Activated naive CD4-positive, alpha-beta T cell treated with anti-CD3 and anti-CD28 coated beads, Interleukin-2, amount 50 U/mL, for 24 hours (primary cell): Measurements from ENCODE around the gene ITGA7.

Experiments used
- H3K27ac Mint-ChIP-seq: one replicate; pipeline ENCODE4 v1.8.0; 2021; ENCODE audit warnings: mild to moderate bottlenecking, mixed read lengths
- H3K27me3 Mint-ChIP-seq: one replicate; pipeline ENCODE4 v1.8.0; 2021; ENCODE audit warnings: mixed read lengths
- H3K36me3 Mint-ChIP-seq: one replicate; pipeline ENCODE4 v1.8.0; 2021; ENCODE audit warnings: mixed read lengths
- H3K4me1 Mint-ChIP-seq: one replicate; pipeline ENCODE4 v1.8.0; 2021; ENCODE audit warnings: mixed read lengths
- H3K4me3 Mint-ChIP-seq: one replicate; pipeline ENCODE4 v1.8.0; 2021; ENCODE audit warnings: mild to moderate bottlenecking, mixed read lengths
- H3K9me3 Mint-ChIP-seq: one replicate; pipeline ENCODE4 v1.8.0; 2021; ENCODE audit warnings: mixed read lengths

Gene ITGA7, protein sequence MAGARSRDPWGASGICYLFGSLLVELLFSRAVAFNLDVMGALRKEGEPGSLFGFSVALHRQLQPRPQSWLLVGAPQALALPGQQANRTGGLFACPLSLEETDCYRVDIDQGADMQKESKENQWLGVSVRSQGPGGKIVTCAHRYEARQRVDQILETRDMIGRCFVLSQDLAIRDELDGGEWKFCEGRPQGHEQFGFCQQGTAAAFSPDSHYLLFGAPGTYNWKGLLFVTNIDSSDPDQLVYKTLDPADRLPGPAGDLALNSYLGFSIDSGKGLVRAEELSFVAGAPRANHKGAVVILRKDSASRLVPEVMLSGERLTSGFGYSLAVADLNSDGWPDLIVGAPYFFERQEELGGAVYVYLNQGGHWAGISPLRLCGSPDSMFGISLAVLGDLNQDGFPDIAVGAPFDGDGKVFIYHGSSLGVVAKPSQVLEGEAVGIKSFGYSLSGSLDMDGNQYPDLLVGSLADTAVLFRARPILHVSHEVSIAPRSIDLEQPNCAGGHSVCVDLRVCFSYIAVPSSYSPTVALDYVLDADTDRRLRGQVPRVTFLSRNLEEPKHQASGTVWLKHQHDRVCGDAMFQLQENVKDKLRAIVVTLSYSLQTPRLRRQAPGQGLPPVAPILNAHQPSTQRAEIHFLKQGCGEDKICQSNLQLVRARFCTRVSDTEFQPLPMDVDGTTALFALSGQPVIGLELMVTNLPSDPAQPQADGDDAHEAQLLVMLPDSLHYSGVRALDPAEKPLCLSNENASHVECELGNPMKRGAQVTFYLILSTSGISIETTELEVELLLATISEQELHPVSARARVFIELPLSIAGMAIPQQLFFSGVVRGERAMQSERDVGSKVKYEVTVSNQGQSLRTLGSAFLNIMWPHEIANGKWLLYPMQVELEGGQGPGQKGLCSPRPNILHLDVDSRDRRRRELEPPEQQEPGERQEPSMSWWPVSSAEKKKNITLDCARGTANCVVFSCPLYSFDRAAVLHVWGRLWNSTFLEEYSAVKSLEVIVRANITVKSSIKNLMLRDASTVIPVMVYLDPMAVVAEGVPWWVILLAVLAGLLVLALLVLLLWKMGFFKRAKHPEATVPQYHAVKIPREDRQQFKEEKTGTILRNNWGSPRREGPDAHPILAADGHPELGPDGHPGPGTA

GRCh38 chr12:55707841-55708694 lies at the start of gene ITGA7:
TSS of gene ITGA7 (minus strand) at chr12:55707904. CDS start at chr12:55707682, 222 bp downstream.
- peak within 1 kb of the TSS; percentile 81 for H3K4me3 Mint-ChIP-seq
- H3K27ac Mint-ChIP-seq = peak within 1 kb of the TSS; percentile 77
- peaks cover 12% of the 10 kb centered on the region for H3K27me3 Mint-ChIP-seq
- H3K36me3 Mint-ChIP-seq = no peaks in the 10 kb centered on the region
- H3K4me1 Mint-ChIP-seq = peaks cover 21% of the 10 kb centered on the region
- H3K9me3 Mint-ChIP-seq = no peaks in the 10 kb centered on the region

DNA sequence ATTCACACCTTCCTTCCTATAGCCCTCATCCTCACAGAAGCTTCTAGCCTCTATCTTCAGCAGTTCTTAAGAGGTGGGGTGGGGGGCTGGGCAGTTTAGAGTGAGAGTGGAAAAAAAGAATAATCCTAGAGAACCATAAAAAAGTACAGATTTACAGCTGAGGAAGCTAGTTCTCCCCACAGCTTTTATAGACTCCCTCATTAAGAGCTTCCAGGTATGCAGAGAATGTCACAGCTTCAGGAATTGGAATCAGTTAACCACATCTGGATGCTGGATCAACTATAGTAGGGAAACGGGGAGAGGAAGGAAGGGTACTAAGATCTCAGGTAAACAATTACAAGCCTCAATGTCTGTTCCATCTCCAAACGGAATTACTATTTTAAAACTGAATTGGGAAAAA lies 47.5 kb upstream of the ITGA7 start:
- H3K9me3 Mint-ChIP-seq = no peaks in the 10 kb centered on the region
- H3K27ac Mint-ChIP-seq = peak overlapping the region; percentile 82
- H3K4me3 Mint-ChIP-seq = no peak overlapping the region
- peaks cover 15% of the 10 kb centered on the region for H3K4me1 Mint-ChIP-seq
- no peaks in the 10 kb centered on the region for H3K27me3 Mint-ChIP-seq
- peaks cover 7% of the 10 kb centered on the region for H3K36me3 Mint-ChIP-seq

- H3K4me3 Mint-ChIP-seq = no peak overlapping the region
- no peaks in the 10 kb centered on the region for H3K27me3 Mint-ChIP-seq
- H3K27ac Mint-ChIP-seq = peak overlapping the region; percentile 56
- H3K4me1 Mint-ChIP-seq = peaks cover 23% of the 10 kb centered on the region
- no peaks in the 10 kb centered on the region for H3K9me3 Mint-ChIP-seq
- peaks cover 3% of the 10 kb centered on the region for H3K36me3 Mint-ChIP-seq
Observed at GRCh38 chr12:55748230-55748993, 40.7 kb upstream of the ITGA7 start.

DNA sequence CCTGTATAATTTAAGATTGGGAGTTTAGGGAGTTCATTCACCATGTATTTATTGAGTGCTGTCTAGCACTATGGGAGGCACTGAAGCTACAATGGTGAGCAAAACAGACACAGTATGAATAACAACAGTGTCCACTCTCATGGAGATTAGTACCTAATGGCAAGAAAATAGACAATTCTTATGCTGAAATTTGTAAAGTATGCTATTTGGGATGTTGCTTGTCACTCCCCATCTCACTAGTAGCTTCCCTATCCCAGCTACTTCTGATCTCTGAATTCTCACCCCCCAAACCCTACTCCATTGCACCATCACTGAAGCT lies 39.2 kb upstream of the ITGA7 start:
- peaks cover 3% of the 10 kb centered on the region for H3K36me3 Mint-ChIP-seq
- H3K4me3 Mint-ChIP-seq = no peak overlapping the region
- peaks cover 34% of the 10 kb centered on the region for H3K4me1 Mint-ChIP-seq
- no peaks in the 10 kb centered on the region for H3K9me3 Mint-ChIP-seq
- no peak overlapping the region for H3K27ac Mint-ChIP-seq
- no peaks in the 10 kb centered on the region for H3K27me3 Mint-ChIP-seq

GRCh38 chr12:55746174-55746912 lies 38.6 kb upstream of the ITGA7 start:
- Mint-ChIP-seq H3K9me3 (no peaks in the 10 kb centered on the region), H3K27me3 (no peaks in the 10 kb centered on the region), H3K27ac (peak overlapping the region; percentile 41), H3K4me1 (peaks cover 36% of the 10 kb centered on the region), H3K36me3 (peaks cover 3% of the 10 kb centered on the region), H3K4me3 (no peak overlapping the region)

DNA sequence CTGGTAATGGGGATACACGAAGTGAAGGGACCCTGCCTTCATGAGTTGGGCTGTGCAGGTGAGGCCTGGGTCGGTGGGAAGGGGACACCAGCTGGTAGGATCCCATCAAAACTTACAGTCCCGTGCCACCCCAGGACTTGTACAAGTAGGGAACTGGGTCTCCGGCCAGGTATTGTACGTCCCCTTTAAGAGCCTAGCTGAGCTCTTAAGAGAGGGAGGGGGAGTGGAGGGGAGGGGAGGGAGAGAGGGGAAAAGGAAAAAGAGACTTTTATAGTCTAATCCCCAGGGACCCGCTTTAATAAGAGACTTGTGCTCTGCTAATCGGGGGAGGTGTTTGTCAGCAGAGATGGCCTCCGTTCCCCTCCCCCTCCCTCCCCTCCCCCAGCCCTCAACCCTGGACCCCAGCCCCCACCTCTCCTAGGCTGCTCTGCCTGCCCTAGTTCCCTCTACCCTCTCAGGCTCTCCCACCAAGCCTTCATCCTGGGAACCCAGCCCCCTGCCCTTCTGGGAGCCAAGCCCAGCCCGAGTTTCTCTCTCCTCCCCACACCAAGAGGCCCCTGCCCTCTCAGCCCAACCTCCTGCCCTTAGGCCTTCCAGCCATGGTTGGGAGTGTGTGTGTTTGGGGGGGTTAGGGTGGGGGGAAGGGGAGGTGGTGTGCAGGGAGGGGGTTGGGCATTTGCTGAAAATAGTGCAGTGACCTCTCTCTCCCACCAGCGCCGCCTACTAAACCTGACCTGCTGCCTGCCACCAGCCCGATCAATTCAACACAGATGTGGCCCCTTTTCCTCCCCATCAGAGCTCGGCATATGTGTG lies 37.9 kb upstream of the ITGA7 start:
- Mint-ChIP-seq H3K9me3 (no peaks in the 10 kb centered on the region), H3K27ac (peak overlapping the region; percentile 10), H3K4me1 (peaks cover 36% of the 10 kb centered on the region), H3K4me3 (peak overlapping the region; percentile 23), H3K27me3 (no peaks in the 10 kb centered on the region), H3K36me3 (peaks cover 3% of the 10 kb centered on the region)

DNA sequence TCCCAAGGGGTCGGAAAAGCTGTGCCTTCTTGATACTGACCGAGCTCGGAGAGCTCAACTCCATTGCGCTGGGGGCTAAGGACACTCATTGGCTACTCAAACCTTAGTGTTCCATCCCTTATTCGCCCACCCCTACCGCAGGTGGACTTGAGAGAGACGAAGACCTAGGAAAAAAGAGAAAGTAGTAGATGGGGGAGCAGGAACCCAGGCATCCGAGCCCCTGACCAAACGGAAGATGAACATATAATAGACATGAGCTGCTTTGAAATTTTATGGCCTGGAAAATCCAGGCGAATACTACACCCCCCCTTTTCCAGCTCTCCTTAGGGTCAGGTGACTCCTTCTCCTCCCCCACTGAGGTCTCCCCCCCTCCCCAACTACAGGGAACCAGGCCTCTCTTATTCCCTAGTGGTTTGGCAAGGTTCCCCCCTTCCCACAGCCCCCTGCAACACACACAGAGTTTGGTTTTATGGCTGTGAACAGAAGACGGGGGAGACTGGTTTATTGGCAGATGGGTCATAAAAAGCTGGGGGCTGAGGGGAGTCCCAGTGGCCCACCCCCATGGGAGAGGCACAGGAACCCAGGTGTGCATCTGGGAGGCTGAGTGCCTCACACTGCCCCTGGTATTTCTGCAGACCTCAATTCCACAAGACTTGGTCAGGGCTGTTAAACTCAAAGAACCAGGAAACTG lies 36.8 kb upstream of the ITGA7 start:
- no peaks in the 10 kb centered on the region for H3K9me3 Mint-ChIP-seq
- H3K27ac Mint-ChIP-seq = peak overlapping the region; percentile 52
- no peaks in the 10 kb centered on the region for H3K27me3 Mint-ChIP-seq
- H3K4me1 Mint-ChIP-seq = peaks cover 36% of the 10 kb centered on the region
- H3K36me3 Mint-ChIP-seq = peaks cover 3% of the 10 kb centered on the region
- H3K4me3 Mint-ChIP-seq = peak overlapping the region; percentile 90

DNA sequence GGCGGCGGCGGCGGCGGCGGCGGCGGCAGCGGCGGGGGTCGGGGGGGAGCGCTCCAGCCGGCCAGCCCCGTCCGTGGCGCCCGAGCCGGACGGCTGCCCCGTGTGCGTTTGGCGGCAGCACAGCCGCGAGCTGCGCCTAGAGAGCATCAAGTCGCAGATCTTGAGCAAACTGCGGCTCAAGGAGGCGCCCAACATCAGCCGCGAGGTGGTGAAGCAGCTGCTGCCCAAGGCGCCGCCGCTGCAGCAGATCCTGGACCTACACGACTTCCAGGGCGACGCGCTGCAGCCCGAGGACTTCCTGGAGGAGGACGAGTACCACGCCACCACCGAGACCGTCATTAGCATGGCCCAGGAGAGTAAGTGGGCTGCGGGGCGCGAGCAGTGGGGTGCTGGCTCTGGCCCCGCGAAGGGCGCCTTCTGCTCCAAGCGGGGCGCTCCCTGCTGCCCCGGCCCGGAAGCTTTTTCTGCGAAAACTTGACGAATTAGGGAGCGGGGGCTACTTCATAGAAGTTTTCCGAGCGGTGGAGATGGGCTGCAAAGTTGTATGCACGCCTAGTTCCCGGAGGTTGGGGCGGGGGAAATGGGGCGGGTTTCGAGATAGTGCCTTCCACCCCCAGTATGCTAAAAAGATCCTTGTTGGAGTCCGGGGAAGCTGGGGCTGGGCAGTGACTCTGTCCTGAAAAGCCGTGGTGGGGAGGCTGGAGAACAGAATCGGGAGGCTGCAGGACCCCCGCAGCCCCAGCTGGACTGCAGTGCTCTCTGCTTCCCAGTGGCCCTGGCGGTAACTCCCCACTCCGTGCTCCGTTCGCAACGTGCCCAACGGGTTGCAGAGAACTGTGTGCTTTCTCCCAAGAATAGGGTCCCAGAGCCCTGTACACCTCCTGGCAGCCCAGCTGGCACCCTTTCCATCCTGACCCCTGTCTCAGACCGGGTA lies 36.0 kb upstream of the ITGA7 start:
- H3K9me3 Mint-ChIP-seq = no peaks in the 10 kb centered on the region
- peak overlapping the region; percentile 52 for H3K27ac Mint-ChIP-seq
- no peaks in the 10 kb centered on the region for H3K27me3 Mint-ChIP-seq
- no peaks in the 10 kb centered on the region for H3K36me3 Mint-ChIP-seq
- peak overlapping the region; percentile 90 for H3K4me3 Mint-ChIP-seq
- peaks cover 39% of the 10 kb centered on the region for H3K4me1 Mint-ChIP-seq

- H3K9me3 Mint-ChIP-seq = no peaks in the 10 kb centered on the region
- peak within 1 kb of the TSS; percentile 90 for H3K4me3 Mint-ChIP-seq
- peak within 1 kb of the TSS; percentile 74 for H3K27ac Mint-ChIP-seq
- H3K27me3 Mint-ChIP-seq = no peaks in the 10 kb centered on the region
- no peaks in the 10 kb centered on the region for H3K36me3 Mint-ChIP-seq
- H3K4me1 Mint-ChIP-seq = peaks cover 46% of the 10 kb centered on the region
Observed at GRCh38 chr12:55742719-55743405, 35.2 kb upstream of the ITGA7 start, which contains the start of gene GDF11. TSS of gene GDF11 (plus strand) at chr12:55743122. CDS start at chr12:55743317, 195 bp downstream.

- no peaks in the 10 kb centered on the region for H3K9me3 Mint-ChIP-seq
Observed at GRCh38 chr12:55741931-55742680, 34.4 kb upstream of the ITGA7 start.

GRCh38 chr12:55739025-55739378 lies 31.3 kb upstream of the ITGA7 start:
- peaks cover 39% of the 10 kb centered on the region for H3K4me1 Mint-ChIP-seq
- H3K36me3 Mint-ChIP-seq = no peaks in the 10 kb centered on the region
- H3K4me3 Mint-ChIP-seq = peak overlapping the region; percentile 91
- H3K27me3 Mint-ChIP-seq = no peaks in the 10 kb centered on the region
- no peaks in the 10 kb centered on the region for H3K9me3 Mint-ChIP-seq
- no peak overlapping the region for H3K27ac Mint-ChIP-seq

More at GRCh38 chr12:55741931-55742680, 34.4 kb upstream of the ITGA7 start:
- Mint-ChIP-seq H3K36me3 (no peaks in the 10 kb centered on the region), H3K27me3 (no peaks in the 10 kb centered on the region), H3K4me1 (peaks cover 54% of the 10 kb centered on the region), H3K4me3 (peak overlapping the region; percentile 87), H3K27ac (peak overlapping the region; percentile 39)
